ENCODE data around the gene CLIC3. TPM values are rescaled to one million over a fixed set of nuclear protein-coding genes. Genes with fewer than 3 reads are reported as not detected.

The CLIC3 gene
- total RNA-seq, 1 experiment from 2014 or later: 4.3 TPM

GRCh38 chr9:136968333-136969127 lies 27.8 kb downstream of the CLIC3 start:
- POLR2A ChIA-PET (ENCODE audit: unreplicated experiment): no interaction called here
- CTCF ChIA-PET: no interaction called here

GRCh38 chr9:136965771-136966484 lies 30.4 kb downstream of the CLIC3 start:
- ChIA-PET POLR2A (ENCODE audit: unreplicated experiment) (no interaction called here), CTCF (no interaction called here)
- TF ChIP-seq EZH2phosphoT487 (IDR thresholded peaks at IDR 0.05; ENCODE audit: borderline replicate concordance, low read length): no peak
- no peak for TF ChIP-seq EZH2 (IDR thresholded peaks at IDR 0.05; ENCODE audit: low read length, unreplicated experiment)
- TF ChIP-seq CTCF (conservative IDR thresholded peaks at IDR 0.05; ENCODE audit: low read depth, low read length): no peak
- H3K9me3 ChIP-seq (ENCODE audit: low read length): no peaks in the 10 kb centered on the region
- no peak overlapping the region for H3K9ac ChIP-seq (ENCODE audit: low read length)
- no peak overlapping the region for H3K27ac ChIP-seq (ENCODE audit: low read length)
- H3K4me1 ChIP-seq (ENCODE audit: insufficient read depth, low read length): peaks cover 8% of the 10 kb centered on the region
- H4K20me1 ChIP-seq (ENCODE audit: low read length): no peaks in the 10 kb centered on the region
- no peaks in the 10 kb centered on the region for H3K36me3 ChIP-seq (ENCODE audit: low read depth, low read length)
- no peaks in the 10 kb centered on the region for H3F3A ChIP-seq (ENCODE audit: low read length, unreplicated experiment)
- DNase-seq: no peak
- H3K4me3 ChIP-seq (ENCODE audit: low read length): no peak overlapping the region
- intact Hi-C loops (cut with micrococcal nuclease): no loop called here
- no TSS peak for BruUV-seq (replicated peaks)
- no peaks in the 10 kb centered on the region for H3K79me2 ChIP-seq (ENCODE audit: low read length)
- no peaks in the 10 kb centered on the region for H3K27me3 ChIP-seq (ENCODE audit: low read length)
- no peak for ATAC-seq
- no peak overlapping the region for H2AFZ ChIP-seq (ENCODE audit: low read length)
- H3K4me2 ChIP-seq (ENCODE audit: low read length): no peak overlapping the region
- H3K9me2 ChIP-seq (replicated peaks; ENCODE audit: low read length): no peaks in the 10 kb centered on the region

More at GRCh38 chr9:136968333-136969127, 27.8 kb downstream of the CLIC3 start:
- ATAC-seq (no peak), DNase-seq (no peak)
- Histone ChIP-seq H3K4me1 (ENCODE audit: insufficient read depth, low read length) (peaks cover 8% of the 10 kb centered on the region), H3K27me3 (ENCODE audit: low read length) (no peaks in the 10 kb centered on the region), H3K4me2 (ENCODE audit: low read length) (no peak overlapping the region), H3K36me3 (ENCODE audit: low read depth, low read length) (no peaks in the 10 kb centered on the region), H2AFZ (ENCODE audit: low read length) (no peak overlapping the region), H3K79me2 (ENCODE audit: low read length) (no peaks in the 10 kb centered on the region), H4K20me1 (ENCODE audit: low read length) (no peaks in the 10 kb centered on the region), H3K4me3 (ENCODE audit: low read length) (no peak overlapping the region), H3K27ac (ENCODE audit: low read length) (no peak overlapping the region), H3K9me3 (ENCODE audit: low read length) (no peaks in the 10 kb centered on the region), H3F3A (ENCODE audit: low read length, unreplicated experiment) (no peaks in the 10 kb centered on the region), H3K9ac (ENCODE audit: low read length) (no peak overlapping the region), H3K9me2 (replicated peaks; ENCODE audit: low read length) (no peaks in the 10 kb centered on the region)
- no peak for TF ChIP-seq EZH2 (IDR thresholded peaks at IDR 0.05; ENCODE audit: low read length, unreplicated experiment)
- TF ChIP-seq EZH2phosphoT487 (IDR thresholded peaks at IDR 0.05; ENCODE audit: borderline replicate concordance, low read length): no peak
- no peak for TF ChIP-seq CTCF (conservative IDR thresholded peaks at IDR 0.05; ENCODE audit: low read depth, low read length)
- intact Hi-C loops (cut with micrococcal nuclease): no loop called here
- BruUV-seq (replicated peaks): no TSS peak

All from PC-3 (cell line).